Gastroesophageal sphincter (tissue), 3 donors: Measurements from ENCODE around the gene ARHGAP9.

Experiments used
- POLR2A ChIP-seq, 2 donors: fragments of 450-650 bp; IDR thresholded peaks; one replicate each; pipeline ENCODE4 v1.6.1; 2017; ENCODE audit warnings: antibody characterized with exemption in 2 of 2, mild to moderate bottlenecking in 2 of 2, moderate library complexity in 1 of 2
- POLR2AphosphoS5 ChIP-seq: sonication (generic); formaldehyde crosslinking; IDR thresholded peaks from one replicate; pipeline ENCODE4 v1.6.1; 2017; ENCODE audit warnings: antibody characterized with exemption
- TF ChIP-seq, protein P1 (sequence below), 4 experiments: fragments of 200-600 bp in 2 of 4; fragments of 450-650 bp in 2 of 4; sonication (generic) in 1 of 4; IDR thresholded peaks; one replicate each; pipeline ENCODE4 v1.5.1; 2017 to 2019; ENCODE audit warnings: antibody characterized with exemption in 4 of 4, mild to moderate bottlenecking in 2 of 4, moderate library complexity in 2 of 4

DNA sequence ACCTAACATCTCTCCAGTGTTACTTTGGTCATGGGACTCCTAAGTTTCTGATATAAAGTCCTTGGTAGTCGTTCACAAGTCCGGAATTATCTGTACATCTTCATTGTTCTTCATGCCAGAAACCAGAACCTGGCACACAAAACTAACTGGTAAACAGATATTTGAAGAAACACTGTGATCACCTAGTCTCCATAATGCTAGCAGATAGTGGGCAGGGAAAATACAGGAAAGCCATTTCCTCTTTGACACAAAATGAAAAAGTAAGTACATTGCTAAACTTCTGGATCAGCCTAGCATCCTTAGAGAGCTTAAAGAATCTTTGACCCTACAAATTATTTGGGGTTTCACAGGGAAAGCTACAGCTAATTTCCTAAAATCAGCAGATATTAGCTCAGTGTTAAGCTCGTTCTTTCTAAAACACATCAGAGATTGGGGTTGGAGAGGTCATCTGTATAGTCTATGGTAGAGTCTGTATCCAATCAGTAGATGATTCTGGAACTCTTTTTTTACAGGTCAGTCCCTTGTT lies 35.8 kb upstream of the ARHGAP9 start:
- no peak for TF ChIP-seq POLR2A (IDR thresholded peaks at IDR 0.05)
- TF ChIP-seq, protein P1, sequence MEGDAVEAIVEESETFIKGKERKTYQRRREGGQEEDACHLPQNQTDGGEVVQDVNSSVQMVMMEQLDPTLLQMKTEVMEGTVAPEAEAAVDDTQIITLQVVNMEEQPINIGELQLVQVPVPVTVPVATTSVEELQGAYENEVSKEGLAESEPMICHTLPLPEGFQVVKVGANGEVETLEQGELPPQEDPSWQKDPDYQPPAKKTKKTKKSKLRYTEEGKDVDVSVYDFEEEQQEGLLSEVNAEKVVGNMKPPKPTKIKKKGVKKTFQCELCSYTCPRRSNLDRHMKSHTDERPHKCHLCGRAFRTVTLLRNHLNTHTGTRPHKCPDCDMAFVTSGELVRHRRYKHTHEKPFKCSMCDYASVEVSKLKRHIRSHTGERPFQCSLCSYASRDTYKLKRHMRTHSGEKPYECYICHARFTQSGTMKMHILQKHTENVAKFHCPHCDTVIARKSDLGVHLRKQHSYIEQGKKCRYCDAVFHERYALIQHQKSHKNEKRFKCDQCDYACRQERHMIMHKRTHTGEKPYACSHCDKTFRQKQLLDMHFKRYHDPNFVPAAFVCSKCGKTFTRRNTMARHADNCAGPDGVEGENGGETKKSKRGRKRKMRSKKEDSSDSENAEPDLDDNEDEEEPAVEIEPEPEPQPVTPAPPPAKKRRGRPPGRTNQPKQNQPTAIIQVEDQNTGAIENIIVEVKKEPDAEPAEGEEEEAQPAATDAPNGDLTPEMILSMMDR (IDR thresholded peaks at IDR 0.05): no peak
- TF ChIP-seq POLR2AphosphoS5: no peak
